ENCODE results near the gene MRPS34.

GRCh38 chr16:1787322-1788094 lies 14.6 kb upstream of the MRPS34 start:
- TF ChIP-seq CTCF (IDR thresholded peaks at IDR 0.05; ENCODE audit: poor library complexity) (no peak), EZH2 (IDR thresholded peaks at IDR 0.05; ENCODE audit: borderline replicate concordance) (no peak), EZH2phosphoT487 (IDR thresholded peaks at IDR 0.05; ENCODE audit: low read depth, severe bottlenecking, unreplicated experiment) (no peak)

Measured in hepatocyte (in vitro differentiated cells).